ENCODE measurements around the gene EMC1. TPM values are rescaled to one million over a fixed set of nuclear protein-coding genes. Genes with fewer than 3 reads are reported as not detected.
"Not testable (repeated sequence)": the region's sequence is repeated elsewhere in the genome, so short reads cannot be mapped to it uniquely, and the experiment has no call there.

Gene EMC1
- total RNA-seq = 57.2 and 61.8 TPM in 2 replicates
- long read RNA-seq, full-length matches to known transcripts = 91 of 124 reads
- long read RNA-seq, partial matches to known transcripts = 7 of 124 reads
- long read RNA-seq, other reads (novel, unspliced or antisense) = 26 of 124 reads

GRCh38 chr1:19251305-19252196 lies at the start of gene EMC1, which contains the start of gene MRTO4:
TSS of gene EMC1 (minus strand) at chr1:19251524. CDS start at chr1:19251509, 15 bp downstream.
TSS of gene MRTO4 (plus strand) at chr1:19251805. CDS start at chr1:19251836, 31 bp downstream.
- Mint-ChIP-seq H3K9me3 (no peaks in the 10 kb centered on the region), H3K27me3 (ENCODE audit: low read depth) (no peaks in the 10 kb centered on the region), H3K27ac (ENCODE audit: unreplicated experiment) (peak within 1 kb of the TSS; percentile 99), H3K36me3 (ENCODE audit: low read depth) (no peaks in the 10 kb centered on the region), H3K4me1 (peaks cover 30% of the 10 kb centered on the region), H3K4me3 (peak within 1 kb of the TSS; percentile 99)
- DNase-seq (ENCODE audit: low read depth, low spot score) = peak; percentile 91
- no peak for TF ChIP-seq CTCF (conservative IDR thresholded peaks at IDR 0.05)

- no peak for TF ChIP-seq CTCF (conservative IDR thresholded peaks at IDR 0.05)
- H3K9me3 Mint-ChIP-seq = peaks cover 11% of the 10 kb centered on the region
- peaks cover 48% of the 10 kb centered on the region for H3K36me3 Mint-ChIP-seq (ENCODE audit: low read depth)
- H3K4me3 Mint-ChIP-seq = no peak overlapping the region
- H3K27me3 Mint-ChIP-seq (ENCODE audit: low read depth) = no peaks in the 10 kb centered on the region
- no peak overlapping the region for H3K27ac Mint-ChIP-seq (ENCODE audit: unreplicated experiment)
- H3K4me1 Mint-ChIP-seq = no peaks in the 10 kb centered on the region
- no peak for DNase-seq (ENCODE audit: low read depth, low spot score)
Observed at GRCh38 chr1:19300211-19300610, 48.9 kb upstream of the EMC1 start.

- H3K4me1 Mint-ChIP-seq = no peaks in the 10 kb centered on the region
- H3K27me3 Mint-ChIP-seq (ENCODE audit: low read depth) = peaks cover 4% of the 10 kb centered on the region
- peaks cover 59% of the 10 kb centered on the region for H3K36me3 Mint-ChIP-seq (ENCODE audit: low read depth)
- H3K27ac Mint-ChIP-seq (ENCODE audit: unreplicated experiment) = no peak overlapping the region
- TF ChIP-seq CTCF (conservative IDR thresholded peaks at IDR 0.05) = no peak
- no peak overlapping the region for H3K4me3 Mint-ChIP-seq
- peaks cover 19% of the 10 kb centered on the region for H3K9me3 Mint-ChIP-seq
- no peak for DNase-seq (ENCODE audit: low read depth, low spot score)
Observed at GRCh38 chr1:19294638-19295037, 43.3 kb upstream of the EMC1 start.

GRCh38 chr1:19289244-19289643 lies 37.9 kb upstream of the EMC1 start:
- H3K27me3 Mint-ChIP-seq (ENCODE audit: low read depth) = peaks cover 20% of the 10 kb centered on the region
- H3K4me3 Mint-ChIP-seq = peak overlapping the region; percentile 13
- no peak overlapping the region for H3K27ac Mint-ChIP-seq (ENCODE audit: unreplicated experiment)
- peaks cover 32% of the 10 kb centered on the region for H3K36me3 Mint-ChIP-seq (ENCODE audit: low read depth)
- DNase-seq (ENCODE audit: low read depth, low spot score) = no peak
- peaks cover 4% of the 10 kb centered on the region for H3K4me1 Mint-ChIP-seq
- H3K9me3 Mint-ChIP-seq = peaks cover 1% of the 10 kb centered on the region
- no peak for TF ChIP-seq CTCF (conservative IDR thresholded peaks at IDR 0.05)

GRCh38 chr1:19288324-19289241 lies 37.3 kb upstream of the EMC1 start, which contains the start of gene AKR7A3:
TSS of gene AKR7A3 (minus strand) at chr1:19288770. CDS start at chr1:19288709, 61 bp downstream.
- H3K4me1 Mint-ChIP-seq; H3K9me3 Mint-ChIP-seq; H3K27ac Mint-ChIP-seq (ENCODE audit: unreplicated experiment): not testable (repeated sequence)
- peaks cover 20% of the 10 kb centered on the region for H3K27me3 Mint-ChIP-seq (ENCODE audit: low read depth)
- peaks cover 30% of the 10 kb centered on the region for H3K36me3 Mint-ChIP-seq (ENCODE audit: low read depth)
- peak; percentile 12 for DNase-seq (ENCODE audit: low read depth, low spot score)
- H3K4me3 Mint-ChIP-seq = peak within 1 kb of the TSS; percentile 13

Measured in neural crest cell (in vitro differentiated cells).